NCI-H226 (cell line): ENCODE results near the gene TENM4.
A peak's percentile ranks its signal among the peaks of the same experiment; 100 is the strongest.

ENCODE experiments used
- DNase-seq: peaks from one replicate; pipeline ENCODE4 v3.0.0-alpha.2; 2015

TENM4 gene

GRCh38 chr11:79076526-79077115 is 364.2 kb downstream of the TENM4 start:
- DNase-seq: no peak

- DNase-seq: no peak
Observed at GRCh38 chr11:79074547-79074946, 366.3 kb downstream of the TENM4 start.

GRCh38 chr11:79071190-79071589 is 369.6 kb downstream of the TENM4 start:
- DNase-seq: no peak

GRCh38 chr11:79070518-79070917 is 370.3 kb downstream of the TENM4 start:
- DNase-seq: no peak

GRCh38 chr11:79069504-79069903 is 371.3 kb downstream of the TENM4 start:
- no peak for DNase-seq

GRCh38 chr11:79068356-79068755 is 372.5 kb downstream of the TENM4 start:
- DNase-seq: no peak

- DNase-seq: no peak
Observed at GRCh38 chr11:79067352-79067679, 373.5 kb downstream of the TENM4 start.

- no peak for DNase-seq
Observed at GRCh38 chr11:79066456-79067351, 374.1 kb downstream of the TENM4 start.

- no peak for DNase-seq
Observed at GRCh38 chr11:79062814-79063762, 377.7 kb downstream of the TENM4 start.

- DNase-seq: no peak
Observed at GRCh38 chr11:79060081-79060953, 380.5 kb downstream of the TENM4 start.

- no peak for DNase-seq
Observed at GRCh38 chr11:79059141-79059540, 381.7 kb downstream of the TENM4 start.

GRCh38 chr11:79055856-79056631 is 384.8 kb downstream of the TENM4 start:
- no peak for DNase-seq

GRCh38 chr11:79054636-79055035 is 386.2 kb downstream of the TENM4 start:
- DNase-seq: peak; percentile 12

GRCh38 chr11:79052544-79052943 is 388.3 kb downstream of the TENM4 start:
- DNase-seq: no peak

- DNase-seq: no peak
Observed at GRCh38 chr11:79050786-79051185, 390.0 kb downstream of the TENM4 start.

- no peak for DNase-seq
Observed at GRCh38 chr11:79049741-79050179, 391.1 kb downstream of the TENM4 start.

- DNase-seq: no peak
Observed at GRCh38 chr11:79047980-79048379, 392.9 kb downstream of the TENM4 start.

GRCh38 chr11:79047321-79047720 is 393.5 kb downstream of the TENM4 start:
- DNase-seq: no peak

GRCh38 chr11:79046366-79046765 is 394.5 kb downstream of the TENM4 start:
- DNase-seq: no peak

- DNase-seq: no peak
Observed at GRCh38 chr11:79045800-79046304, 395.0 kb downstream of the TENM4 start.
